DND-41 (cell line): ENCODE measurements around the gene PRPSAP1.

ENCODE experiments used
- EZH2 ChIP-seq: IDR thresholded peaks from 3 replicates; pipeline ENCODE4 v1.6.1; 2012; ENCODE audit warnings: borderline replicate concordance, low read depth, mild to moderate bottlenecking, moderate library complexity, low read length, inconsistent platforms; ENCODE audit not compliant: severe bottlenecking
- TF ChIP-seq, protein P1 (sequence below): IDR thresholded peaks from 2 replicates; pipeline ENCODE4 v1.5.1; 2012; ENCODE audit warnings: borderline replicate concordance, low read length, moderate library complexity, mild to moderate bottlenecking; ENCODE audit not compliant: poor library complexity, severe bottlenecking; ENCODE audit errors: extremely low read depth

DNA sequence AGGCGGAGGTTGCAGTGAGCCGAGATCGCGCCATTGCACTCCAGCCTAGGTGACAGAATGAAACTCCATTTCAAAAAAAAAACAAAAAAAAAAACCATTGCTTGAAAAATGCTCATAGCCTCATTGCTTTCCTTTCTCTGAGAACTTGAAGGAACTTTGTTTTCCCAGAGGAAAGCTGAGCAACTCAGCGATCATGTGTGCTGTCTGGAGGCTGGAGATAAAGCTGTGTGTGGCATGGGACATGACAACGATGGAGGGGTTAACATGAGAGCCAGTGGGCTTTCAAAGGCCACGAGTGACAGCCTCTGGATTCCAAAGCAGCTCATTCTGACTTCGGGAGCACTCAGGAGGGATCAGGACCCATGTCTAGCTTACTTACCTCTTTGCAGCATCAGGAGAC is 24.1 kb downstream of the PRPSAP1 start:
- TF ChIP-seq, protein P1, sequence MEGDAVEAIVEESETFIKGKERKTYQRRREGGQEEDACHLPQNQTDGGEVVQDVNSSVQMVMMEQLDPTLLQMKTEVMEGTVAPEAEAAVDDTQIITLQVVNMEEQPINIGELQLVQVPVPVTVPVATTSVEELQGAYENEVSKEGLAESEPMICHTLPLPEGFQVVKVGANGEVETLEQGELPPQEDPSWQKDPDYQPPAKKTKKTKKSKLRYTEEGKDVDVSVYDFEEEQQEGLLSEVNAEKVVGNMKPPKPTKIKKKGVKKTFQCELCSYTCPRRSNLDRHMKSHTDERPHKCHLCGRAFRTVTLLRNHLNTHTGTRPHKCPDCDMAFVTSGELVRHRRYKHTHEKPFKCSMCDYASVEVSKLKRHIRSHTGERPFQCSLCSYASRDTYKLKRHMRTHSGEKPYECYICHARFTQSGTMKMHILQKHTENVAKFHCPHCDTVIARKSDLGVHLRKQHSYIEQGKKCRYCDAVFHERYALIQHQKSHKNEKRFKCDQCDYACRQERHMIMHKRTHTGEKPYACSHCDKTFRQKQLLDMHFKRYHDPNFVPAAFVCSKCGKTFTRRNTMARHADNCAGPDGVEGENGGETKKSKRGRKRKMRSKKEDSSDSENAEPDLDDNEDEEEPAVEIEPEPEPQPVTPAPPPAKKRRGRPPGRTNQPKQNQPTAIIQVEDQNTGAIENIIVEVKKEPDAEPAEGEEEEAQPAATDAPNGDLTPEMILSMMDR = no peak
- TF ChIP-seq EZH2 = no peak
